DMS53 (cell line): ENCODE data around the gene CDH4.

Experiments
- DNase-seq: peaks from one replicate; lab custom pipeline; 2025; lab: John Stamatoyannopoulos, UW

CDH4 gene

GRCh38 chr20:61536671-61537070 is 284.6 kb downstream of the CDH4 start:
- DNase-seq: no peak

DNA sequence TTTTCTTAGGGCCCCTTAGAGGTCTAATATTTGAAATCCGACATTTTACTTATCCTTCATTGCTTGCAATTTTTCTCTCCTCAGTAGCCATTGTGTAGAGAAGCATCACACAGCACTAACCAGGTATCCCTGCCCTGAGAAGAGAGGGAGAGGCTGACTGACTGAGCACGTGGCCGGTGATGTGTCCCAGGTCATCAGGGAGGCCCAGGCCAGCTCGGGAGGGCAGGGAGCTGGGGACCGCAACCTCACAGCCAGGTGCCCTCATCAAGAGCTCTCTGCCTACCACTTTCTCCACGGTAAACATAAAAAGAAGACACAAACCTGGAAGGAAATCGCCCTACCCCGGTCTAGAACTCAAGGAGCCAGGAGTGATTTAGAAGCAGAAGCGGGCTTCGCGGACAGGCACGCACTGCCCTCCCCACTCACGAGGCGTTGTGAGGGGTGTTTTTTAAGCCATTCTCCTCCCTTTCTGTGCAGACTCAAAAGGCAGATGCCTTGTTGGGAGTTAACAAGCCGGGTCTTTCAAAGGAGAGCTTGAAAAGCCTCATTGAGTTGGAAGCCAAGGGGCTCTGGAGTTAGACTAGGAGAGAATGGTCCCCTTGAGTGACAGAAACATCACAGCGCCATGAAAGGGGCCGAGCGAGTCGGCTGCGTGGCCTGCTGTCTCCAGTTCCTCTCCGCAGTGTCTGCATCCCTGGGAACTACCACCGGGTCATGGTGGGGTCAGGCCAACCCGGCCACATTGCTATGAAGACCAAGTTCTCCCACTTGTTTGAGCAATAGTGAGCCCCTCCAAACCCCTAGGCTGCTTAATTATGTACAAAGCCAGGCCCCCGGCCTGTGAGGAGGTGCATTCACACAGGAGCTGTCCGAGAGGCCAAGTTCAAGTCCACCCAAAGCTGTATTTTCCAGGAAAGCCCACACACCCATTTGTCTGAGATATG is 285.4 kb downstream of the CDH4 start:
- no peak for DNase-seq

GRCh38 chr20:61538183-61538942 is 286.3 kb downstream of the CDH4 start:
- DNase-seq: no peak

DNA sequence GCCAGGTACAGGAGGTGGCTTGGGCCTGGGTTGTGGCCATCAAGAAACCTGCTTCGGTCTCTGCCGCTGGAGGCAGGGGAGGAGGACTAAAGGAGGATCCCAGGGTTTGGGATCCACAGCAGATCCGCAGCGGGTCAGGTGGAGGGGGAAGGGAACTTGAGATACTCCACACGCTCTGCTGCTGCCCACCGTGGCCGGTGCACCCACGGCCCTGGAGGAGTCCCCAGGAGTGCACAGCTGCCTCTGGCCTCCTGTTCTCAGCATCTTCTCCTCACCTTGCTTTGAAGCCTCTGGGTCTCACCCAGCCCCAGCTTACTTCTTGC is 286.8 kb downstream of the CDH4 start:
- DNase-seq: no peak

GRCh38 chr20:61539706-61540360 is 287.8 kb downstream of the CDH4 start:
- DNase-seq: no peak

DNA sequence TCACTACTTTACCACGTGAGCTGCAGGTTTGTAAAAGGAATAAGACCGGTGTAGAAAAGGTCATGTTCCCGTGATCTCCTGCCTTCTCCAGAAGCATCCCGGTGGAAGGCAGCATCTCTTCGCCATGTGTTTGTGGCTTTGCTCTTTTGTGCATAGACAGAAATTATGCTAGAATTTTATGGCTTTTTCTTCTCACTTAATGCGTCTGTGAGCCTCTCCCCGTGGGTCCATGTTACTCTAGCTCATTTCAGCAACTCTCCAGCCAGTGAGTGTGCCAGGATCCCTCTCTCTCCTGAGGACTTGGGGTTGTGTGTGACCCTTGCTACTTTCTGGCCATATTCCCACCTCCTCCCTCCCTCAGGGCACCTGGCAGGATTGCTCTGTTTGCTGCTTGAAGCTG is 289.5 kb downstream of the CDH4 start:
- no peak for DNase-seq

- DNase-seq: no peak
Observed at GRCh38 chr20:61543086-61543485, 291.0 kb downstream of the CDH4 start.

GRCh38 chr20:61543931-61544745 is 292.1 kb downstream of the CDH4 start:
- DNase-seq: no peak

- DNase-seq: no peak
Observed at GRCh38 chr20:61544910-61545889, 293.1 kb downstream of the CDH4 start.

- no peak for DNase-seq
Observed at GRCh38 chr20:61546641-61547040, 294.6 kb downstream of the CDH4 start.

DNA sequence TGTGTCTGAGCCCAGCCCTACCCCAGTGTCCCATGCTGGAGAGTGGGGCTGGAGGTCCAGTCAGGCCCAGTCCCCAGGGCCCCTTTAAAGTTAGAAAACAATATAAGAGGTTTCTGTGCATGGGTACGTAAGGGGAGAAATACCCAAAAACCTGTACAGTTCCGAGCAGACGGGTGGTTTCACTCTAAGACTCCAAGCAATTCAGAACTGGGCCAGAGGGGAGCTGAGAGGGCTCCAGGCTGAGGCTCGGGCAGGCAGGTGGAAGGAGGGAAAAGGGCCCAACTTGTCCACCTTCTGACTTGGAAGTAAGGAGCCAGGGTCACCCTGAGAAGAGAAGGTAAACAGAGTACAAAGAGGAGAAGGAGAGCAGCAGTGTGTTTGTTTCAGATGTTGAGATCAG is 296.0 kb downstream of the CDH4 start:
- DNase-seq: no peak

- DNase-seq: no peak
Observed at GRCh38 chr20:61549865-61550264, 297.8 kb downstream of the CDH4 start.

DNA sequence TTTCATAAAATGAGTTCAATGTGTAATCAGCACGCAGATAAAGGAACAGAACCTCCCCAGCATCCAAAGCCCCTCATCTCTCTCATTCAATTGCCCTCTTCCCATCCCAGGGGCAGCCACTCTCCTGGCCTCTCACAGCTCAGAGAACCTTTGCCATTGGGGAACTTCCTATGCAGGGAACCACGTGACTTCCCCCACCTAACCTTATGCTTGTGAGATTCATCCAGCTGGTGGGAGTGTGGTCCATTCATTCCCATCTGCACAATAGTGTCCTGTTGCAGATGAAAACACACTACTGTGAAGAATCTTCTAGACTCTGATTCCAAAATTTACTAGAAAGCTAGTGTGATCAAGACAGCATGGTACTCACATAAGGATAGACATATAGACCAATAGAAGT is 299.3 kb downstream of the CDH4 start:
- DNase-seq: no peak

- DNase-seq: no peak
Observed at GRCh38 chr20:61554617-61555016, 302.6 kb downstream of the CDH4 start.

DNA sequence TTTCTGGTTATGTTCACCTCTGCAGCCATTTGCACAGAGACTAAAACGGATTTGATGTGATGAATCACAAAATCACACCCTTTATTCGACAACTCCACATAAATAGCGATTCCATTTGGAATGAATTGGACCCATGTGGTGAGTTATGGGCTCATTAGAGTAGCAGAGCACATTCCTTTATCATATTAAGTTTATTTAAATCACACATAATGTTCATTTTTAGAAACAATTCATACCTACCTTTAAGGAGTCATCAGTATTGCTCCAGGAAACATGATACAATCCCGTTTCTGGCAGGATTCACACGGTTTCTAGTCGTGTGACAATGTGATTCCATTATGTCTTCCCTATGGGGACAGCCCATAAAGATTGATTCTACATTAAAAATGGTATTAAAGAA is 303.5 kb downstream of the CDH4 start:
- no peak for DNase-seq

- DNase-seq: no peak
Observed at GRCh38 chr20:61556111-61556510, 304.1 kb downstream of the CDH4 start.

GRCh38 chr20:61556673-61557072 is 304.6 kb downstream of the CDH4 start:
- DNase-seq: no peak

- no peak for DNase-seq
Observed at GRCh38 chr20:61557621-61558020, 305.6 kb downstream of the CDH4 start.

DNA sequence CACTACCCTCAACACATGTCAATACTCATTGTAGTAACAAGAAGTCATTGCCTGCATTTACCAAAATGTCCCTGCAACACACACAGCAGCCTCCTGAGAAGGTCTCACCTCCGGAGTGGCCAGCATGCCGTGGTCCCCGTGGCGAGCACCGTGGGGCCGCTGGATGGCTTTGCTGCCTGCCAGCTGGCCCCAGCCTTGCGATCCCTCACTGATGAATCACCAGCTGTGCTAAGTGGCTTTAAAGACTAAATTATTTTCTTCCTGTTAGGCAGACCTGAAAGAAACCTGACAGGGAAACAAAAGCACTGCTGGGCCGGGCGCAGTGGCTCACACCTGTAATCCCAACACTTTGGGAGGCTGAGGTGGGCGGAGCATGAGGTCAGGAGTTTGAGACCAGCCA is 306.7 kb downstream of the CDH4 start:
- no peak for DNase-seq

DNA sequence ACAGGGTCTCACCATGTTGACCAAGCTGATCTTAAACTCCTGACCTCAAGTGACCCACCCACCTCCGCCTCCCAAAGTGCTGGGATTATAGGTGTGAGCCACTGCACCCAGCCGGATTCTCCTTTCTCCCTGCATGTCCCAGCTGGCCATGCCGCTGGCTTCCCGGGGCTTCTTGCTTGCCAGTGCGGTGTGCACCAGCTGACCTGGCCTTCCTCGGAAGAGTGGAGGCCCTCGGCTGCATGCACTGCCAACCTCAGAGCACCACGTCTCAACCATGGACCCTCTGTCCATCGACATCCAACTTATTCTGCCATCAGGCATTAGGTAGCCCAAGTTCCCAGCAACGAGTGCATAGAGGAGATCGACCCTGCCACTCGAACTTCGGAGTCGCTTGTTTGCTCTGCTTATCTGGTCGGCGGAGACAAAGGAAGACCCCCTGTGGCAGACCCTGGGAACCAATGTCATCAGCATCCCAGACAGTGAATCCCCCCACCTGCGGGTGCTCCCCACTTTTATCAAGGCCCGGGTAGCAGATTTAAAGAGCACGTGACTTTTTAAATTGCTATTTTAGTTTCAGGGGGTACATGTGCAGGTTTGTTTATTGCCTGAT is 307.8 kb downstream of the CDH4 start:
- no peak for DNase-seq
